Activated CD4-positive, CD25-positive, alpha-beta regulatory T cell (primary cell): ENCODE measurements around the gene GOLGB1.

ENCODE experiments used
- DNase-seq, 4 experiments: peaks; one replicate each; lab custom pipeline; 2025; lab: John Stamatoyannopoulos, UW

The GOLGB1 gene

DNA sequence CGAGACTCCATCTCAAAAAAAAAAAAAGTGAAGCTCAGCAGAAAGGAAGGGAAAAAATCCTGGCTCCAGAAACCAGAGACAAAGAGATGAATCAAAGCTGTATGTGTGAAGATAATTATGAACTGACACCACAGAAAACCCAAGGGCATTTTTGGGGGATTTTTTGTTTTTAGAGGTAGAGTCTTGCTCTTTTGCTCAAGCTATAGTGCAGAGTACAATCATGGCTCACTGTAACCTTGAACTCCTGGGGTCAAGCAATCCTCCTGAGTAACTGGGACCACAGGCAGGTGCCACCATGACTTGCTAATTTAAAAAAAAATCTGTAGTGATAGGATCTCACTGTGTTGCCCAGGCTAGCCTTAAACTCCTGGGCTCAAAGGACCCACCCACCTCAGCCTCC lies 111.6 kb downstream of the GOLGB1 start:
- DNase-seq = no peak

DNA sequence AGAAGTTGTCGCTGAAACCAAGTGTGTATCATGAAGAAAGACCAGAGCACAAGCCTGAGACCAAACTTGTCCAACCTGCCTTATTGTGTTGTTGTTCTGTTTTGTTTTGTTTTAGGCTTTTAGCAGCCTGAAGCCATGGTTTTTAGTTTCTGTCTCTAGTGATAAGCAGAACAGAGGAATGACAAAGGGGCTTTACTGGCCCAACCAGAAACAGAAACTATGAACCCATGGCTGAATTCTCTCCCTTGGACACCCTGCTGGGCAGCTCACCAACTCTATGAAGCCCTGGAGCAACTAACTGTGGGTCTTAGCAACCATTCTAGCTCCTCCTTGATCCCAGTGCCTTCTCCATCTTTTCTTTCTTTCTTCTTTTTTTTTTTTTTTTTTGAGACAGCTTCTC lies 119.2 kb downstream of the GOLGB1 start:
- no peak for DNase-seq

DNA sequence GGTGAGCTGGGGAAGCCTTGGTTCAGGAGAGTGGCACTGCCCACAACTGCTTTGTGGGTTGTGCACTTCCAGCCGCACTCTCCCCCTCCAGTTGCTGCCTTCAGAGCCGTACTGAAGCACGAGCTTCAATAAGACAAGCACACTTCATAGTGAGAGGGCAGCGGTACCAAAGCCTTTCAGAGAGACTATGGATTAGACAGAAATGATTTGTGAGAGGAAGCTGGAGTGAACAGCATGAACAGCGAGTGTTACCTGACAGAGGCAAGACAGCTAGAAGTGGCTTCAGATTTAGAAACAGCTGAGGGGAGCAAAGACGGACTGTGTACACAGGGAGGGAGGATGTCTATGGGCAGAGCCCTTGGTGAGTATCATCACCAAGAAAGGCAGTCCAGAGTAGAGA lies 119.9 kb downstream of the GOLGB1 start:
- DNase-seq = no peak

DNA sequence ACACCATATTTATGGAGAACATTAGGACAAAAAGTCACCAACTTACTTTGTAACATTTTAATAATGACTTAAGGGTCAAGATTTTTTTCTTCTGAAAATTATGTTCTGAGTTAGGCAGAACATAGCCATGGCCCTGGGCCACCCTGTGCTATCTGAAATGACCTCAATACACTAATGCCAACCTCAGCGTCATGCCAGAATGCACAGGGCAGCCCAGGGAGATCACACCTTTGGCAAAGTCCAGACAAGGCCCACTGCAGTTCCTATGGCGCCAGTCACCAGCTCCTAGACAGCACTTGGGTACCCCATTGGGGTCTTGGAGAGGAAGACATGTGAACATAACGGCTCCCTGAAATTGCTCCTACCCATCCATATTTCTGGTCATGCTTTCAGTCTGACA lies 121.9 kb downstream of the GOLGB1 start:
- no peak for DNase-seq

DNA sequence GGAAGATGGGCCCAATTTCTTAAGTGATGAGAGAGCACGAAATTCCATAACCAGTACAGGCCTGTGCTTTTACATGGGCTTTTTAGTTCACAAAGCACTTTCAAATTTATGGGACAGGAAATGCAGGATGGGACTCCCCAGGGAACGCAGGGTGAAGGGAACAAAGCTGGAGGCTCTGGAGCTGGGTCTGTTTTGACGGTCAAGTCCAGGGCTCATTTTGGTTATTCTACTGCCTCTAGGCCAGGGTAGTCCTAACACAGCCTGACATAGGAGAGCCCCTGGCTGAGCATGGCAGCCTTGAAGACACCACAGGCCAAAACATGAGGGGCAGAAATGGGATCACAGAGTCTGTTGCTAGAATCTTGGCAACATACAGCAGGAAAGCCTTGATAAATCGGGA lies 122.3 kb downstream of the GOLGB1 start:
- no peak for DNase-seq

DNA sequence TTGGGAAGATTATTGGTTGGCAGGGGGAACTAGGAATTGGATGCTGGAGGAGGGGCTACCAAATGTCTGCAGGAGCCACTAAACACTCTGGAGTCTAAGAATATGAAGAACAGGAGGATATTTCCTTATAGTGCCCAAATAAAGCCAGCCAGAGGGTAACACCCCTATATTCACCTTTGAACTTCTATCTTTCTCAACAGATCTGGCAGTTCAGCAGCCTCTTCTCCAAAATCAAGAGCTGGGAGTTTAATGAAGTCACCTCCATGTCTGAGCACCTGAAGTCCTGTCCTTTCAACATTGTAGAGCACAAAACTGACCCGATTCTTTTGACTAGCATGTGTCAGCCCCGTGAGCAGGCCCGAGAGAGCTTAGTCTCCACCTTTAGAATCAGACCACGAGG lies 123.0 kb downstream of the GOLGB1 start:
- DNase-seq = no peak

DNA sequence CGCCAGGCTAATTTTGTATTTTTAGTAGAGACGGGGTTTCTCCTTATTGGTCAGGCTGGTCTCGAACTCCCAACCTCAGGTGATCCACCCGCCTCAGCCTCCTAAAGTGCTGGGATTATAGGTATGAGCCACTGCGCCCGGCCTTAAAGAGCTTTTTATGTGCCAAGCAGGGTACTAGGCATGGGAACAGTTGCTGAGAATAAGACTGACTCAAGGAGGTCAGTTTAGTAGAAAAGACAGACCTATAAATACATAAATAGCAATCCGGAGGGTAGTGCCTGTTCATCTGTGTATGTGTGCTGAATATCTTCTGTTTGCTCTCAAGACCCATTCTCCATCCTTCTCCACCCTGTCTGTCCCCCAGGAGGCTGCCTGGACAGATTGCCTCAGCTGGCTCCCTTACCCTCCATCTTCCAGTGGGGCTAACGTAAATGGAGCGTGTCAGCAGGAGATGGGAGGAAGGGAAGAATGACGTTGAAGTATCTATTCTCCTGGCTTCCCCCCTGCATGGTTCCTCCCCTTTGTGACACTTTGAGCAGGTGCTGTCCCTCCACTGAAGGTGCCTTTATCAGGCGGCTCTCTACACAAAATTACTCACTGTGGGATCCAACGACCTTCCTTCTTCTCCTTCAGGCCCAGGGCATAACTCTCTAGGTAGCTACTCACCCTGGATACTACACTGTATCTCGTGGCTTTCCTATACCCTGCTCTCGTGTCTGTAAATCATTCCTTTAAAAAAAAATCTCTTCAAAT lies 125.2 kb downstream of the GOLGB1 start:
- no peak for DNase-seq

DNA sequence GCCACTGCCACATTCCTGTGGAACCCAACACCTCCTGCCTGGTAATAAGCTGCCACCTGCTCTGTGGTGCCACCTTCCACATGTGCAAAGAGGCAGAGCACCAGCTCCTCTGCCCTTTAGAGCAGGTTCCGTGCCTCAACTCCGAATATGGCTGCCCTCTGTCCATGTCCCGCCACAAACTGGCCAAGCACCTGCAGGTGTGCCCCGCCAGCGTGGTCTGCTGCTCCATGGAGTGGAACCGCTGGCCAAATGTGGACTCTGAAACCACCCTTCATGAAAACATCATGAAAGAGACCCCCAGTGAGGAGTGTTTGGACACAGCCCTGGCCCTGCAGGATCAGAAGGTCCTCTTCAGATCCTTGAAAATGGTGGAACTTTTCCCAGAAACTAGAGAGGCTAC lies 128.1 kb downstream of the GOLGB1 start:
- DNase-seq = no peak

DNA sequence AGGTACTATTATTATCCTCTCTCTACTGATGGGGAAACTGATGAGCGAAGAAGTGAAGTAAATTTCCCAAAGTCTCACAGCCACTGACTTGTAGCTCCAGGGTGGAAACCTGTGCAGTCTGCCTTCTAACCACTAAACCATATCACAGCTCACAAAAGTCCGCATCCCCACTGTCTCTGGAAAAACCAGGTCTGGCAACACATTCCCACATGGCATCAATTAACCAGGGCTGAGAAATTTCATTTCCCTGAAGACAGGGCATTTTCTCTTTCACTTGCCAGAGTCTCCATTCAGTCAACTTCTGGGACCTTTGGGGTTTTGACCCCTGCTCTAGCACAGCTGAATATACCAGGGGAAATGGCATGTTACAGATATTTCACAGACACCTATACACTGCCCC lies 129.8 kb downstream of the GOLGB1 start:
- DNase-seq = no peak
